ENCODE measurements around the gene KIAA1614.
A peak's percentile ranks its signal among the peaks of the same experiment; 100 is the strongest.

Gene KIAA1614

DNA sequence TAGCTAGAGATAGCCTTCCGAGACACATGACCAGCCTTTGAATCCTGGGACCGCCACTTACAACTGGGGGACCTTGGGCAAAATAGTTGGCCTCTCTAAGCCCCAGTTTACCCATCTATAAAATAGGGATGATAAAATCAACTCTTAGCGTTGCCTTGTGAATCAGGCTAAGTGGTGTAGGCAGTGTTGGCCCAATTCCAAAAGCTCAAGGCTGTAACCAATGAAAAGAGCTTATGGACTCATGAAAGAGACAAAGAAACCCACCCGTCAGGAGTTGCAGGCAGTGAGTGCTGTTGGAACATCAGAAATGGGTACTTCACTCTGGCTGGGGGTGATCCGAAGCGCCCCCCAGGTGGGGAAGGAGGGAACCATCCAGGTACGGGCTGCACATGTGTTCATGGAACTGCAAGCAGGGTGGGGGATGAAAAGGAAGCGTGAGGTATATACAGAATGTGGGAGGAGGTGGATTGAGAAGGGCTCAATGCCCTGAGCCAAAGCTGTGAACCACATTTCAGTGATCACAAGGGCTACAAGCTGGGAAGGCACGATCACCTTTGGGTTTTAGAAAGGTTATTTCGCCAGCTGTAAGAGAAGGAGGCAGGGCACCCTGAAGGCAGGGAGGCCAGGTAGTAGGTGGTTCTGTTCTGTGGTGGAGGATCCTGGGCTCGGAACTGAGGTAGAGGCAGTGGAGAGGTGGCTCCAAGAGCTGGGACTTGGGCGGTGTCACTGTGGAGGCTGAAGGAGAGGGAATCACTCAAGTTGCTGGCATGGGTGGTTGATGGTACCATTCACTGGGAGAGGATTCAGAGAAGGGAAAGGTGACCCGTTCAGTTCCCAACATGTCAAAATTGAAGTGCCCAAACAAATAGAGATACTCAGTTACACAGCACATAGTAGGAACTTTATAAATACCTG lies 11.4 kb upstream of the KIAA1614 start:
- Mint-ChIP-seq H3K27ac (no peak overlapping the region), H3K9me3 (no peaks in the 10 kb centered on the region), H3K27me3 (ENCODE audit: low read depth) (no peaks in the 10 kb centered on the region), H3K36me3 (ENCODE audit: low read depth) (no peaks in the 10 kb centered on the region), H3K4me3 (no peak overlapping the region), H3K4me1 (ENCODE audit: low read depth) (no peaks in the 10 kb centered on the region)

DNA sequence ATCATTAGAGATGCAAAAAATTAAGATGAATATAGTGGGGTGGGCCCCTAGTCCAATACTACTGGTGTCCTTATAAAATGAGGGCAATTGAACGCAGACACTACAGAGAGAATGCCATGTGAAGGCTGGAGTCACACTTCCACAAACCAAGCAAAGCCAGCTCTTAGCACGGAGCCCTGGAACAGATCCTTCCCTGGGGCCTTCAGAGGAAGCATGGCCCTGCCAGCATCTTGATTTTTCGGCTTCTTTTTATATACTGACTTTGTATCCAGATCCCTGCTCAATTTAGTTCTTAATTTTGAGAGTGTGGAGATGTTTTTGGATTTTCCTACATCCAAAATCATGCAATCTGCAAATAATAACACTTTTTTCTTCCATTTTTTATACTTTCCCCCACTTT lies 10.2 kb upstream of the KIAA1614 start:
- no peaks in the 10 kb centered on the region for H3K36me3 Mint-ChIP-seq (ENCODE audit: low read depth)
- H3K9me3 Mint-ChIP-seq = no peaks in the 10 kb centered on the region
- no peaks in the 10 kb centered on the region for H3K27me3 Mint-ChIP-seq (ENCODE audit: low read depth)
- H3K4me1 Mint-ChIP-seq (ENCODE audit: low read depth) = no peaks in the 10 kb centered on the region
- H3K4me3 Mint-ChIP-seq = no peak overlapping the region
- H3K27ac Mint-ChIP-seq = no peak overlapping the region

DNA sequence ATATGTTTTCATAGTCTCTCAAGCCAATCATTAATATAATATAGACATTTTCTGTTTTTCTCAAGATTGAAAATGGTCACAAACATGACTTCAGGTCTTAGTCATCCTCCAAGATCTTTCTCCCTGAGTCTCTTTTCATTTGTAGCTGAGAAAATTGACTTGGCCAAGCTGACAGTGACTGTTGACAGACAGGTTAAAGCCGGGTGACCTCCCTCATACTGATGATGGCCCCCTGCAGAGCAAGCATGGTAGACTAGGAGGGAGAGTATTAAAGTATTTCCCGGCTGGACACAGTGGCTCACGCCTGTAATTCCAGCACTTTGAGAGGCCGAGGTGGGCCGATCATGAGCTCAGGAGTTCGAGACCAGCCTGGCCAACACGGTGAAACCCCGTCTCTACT lies 6.8 kb upstream of the KIAA1614 start:
- H3K27ac Mint-ChIP-seq = no peak overlapping the region
- H3K27me3 Mint-ChIP-seq (ENCODE audit: low read depth) = no peaks in the 10 kb centered on the region
- H3K9me3 Mint-ChIP-seq = no peaks in the 10 kb centered on the region
- no peaks in the 10 kb centered on the region for H3K36me3 Mint-ChIP-seq (ENCODE audit: low read depth)
- H3K4me1 Mint-ChIP-seq (ENCODE audit: low read depth) = peaks cover 14% of the 10 kb centered on the region
- H3K4me3 Mint-ChIP-seq = no peak overlapping the region

DNA sequence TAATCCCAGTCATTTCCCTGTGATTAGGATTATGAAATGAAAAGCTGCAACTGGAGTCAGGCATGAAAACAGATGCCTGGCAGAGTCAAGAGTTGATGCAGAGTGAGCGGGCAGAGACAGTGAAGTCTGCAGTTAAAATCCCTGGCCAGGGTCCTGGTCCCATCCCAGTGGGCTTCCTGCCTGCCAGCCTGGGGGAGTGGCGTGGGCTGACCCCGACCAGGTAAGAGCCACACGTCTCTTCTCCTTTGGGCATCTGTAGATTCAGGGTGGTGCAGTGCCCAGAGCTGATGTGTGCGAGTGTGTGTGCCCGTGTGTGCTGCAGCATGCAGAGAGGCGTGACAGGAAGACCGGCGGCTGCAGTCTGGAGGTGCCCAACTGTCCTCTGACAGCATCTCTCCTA lies 6.2 kb upstream of the KIAA1614 start:
- no peaks in the 10 kb centered on the region for H3K9me3 Mint-ChIP-seq
- H3K27ac Mint-ChIP-seq = no peak overlapping the region
- no peak overlapping the region for H3K4me3 Mint-ChIP-seq
- peaks cover 5% of the 10 kb centered on the region for H3K27me3 Mint-ChIP-seq (ENCODE audit: low read depth)
- H3K36me3 Mint-ChIP-seq (ENCODE audit: low read depth) = no peaks in the 10 kb centered on the region
- H3K4me1 Mint-ChIP-seq (ENCODE audit: low read depth) = peaks cover 14% of the 10 kb centered on the region

DNA sequence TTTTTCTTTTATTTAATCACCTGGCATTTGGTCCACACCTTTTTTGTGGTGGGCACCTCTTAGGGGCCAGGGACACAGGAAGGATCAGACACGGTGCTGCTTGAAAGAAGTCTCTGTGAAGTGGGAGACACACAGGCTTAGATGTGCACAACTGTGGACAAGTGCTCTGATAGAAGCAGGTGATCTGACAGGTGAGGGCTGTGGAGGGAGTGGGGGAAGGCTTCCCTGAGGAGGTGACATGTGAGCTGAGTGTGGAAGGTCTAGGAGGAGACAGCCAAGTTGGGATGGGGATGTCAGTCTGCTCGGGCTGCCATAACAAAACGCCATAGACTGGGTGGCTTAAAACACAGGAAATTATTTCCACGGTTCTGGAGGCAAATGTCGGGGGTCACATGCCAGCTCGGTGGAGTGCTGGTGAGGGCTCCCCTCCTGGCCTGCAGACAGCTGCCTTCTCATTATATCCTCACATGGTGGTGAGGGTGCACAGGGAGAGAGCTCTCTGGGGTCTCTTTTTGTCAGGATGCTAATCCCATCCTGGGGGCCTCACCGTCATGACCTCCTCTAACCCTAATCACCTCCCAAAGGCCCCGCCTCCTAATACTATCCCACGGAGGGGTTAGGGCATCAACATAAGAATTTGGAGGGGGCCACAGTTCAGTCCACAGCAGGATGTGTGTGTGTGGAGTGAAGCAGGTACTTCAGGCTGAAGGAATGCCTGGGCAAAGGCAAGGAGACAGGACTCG lies 5.2 kb upstream of the KIAA1614 start:
- Mint-ChIP-seq H3K36me3 (ENCODE audit: low read depth) (no peaks in the 10 kb centered on the region), H3K27me3 (ENCODE audit: low read depth) (peaks cover 11% of the 10 kb centered on the region), H3K9me3 (no peaks in the 10 kb centered on the region), H3K4me3 (no peak overlapping the region), H3K27ac (no peak overlapping the region), H3K4me1 (ENCODE audit: low read depth) (peaks cover 17% of the 10 kb centered on the region)

DNA sequence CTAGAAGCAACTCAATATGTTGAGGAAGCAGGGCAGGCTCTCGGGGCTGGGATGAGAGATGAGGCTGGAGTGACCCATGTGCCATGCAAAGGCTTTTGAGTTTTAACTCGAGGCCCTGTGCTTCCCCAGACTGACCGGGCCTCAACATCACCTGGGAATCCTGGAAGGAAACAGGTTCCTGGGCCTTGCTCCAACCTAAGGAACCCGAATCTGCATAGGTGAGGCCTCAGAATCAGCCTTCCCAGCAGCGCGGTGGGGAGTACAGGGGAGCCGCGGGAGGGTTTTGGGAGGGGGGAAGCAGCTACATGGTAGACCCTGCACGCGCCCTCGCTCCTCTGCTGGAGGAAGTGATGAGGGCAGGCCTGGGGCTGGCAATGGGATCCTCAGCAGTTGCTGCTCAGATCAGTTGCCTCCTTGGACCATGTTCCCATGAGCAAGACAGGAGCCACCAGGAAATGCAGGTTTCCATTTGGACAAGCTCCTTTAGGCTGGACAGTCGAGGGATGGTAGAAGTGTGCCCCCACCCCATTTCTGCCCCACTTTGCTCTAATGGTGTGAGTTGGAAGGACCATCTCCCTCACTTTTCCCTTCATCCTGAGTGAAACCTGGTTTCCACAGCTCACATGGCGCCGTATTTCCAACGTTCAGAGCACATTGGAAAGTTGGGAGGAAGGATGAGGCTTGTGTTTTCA lies 4.5 kb upstream of the KIAA1614 start:
- H3K36me3 Mint-ChIP-seq (ENCODE audit: low read depth) = no peaks in the 10 kb centered on the region
- peaks cover 17% of the 10 kb centered on the region for H3K4me1 Mint-ChIP-seq (ENCODE audit: low read depth)
- H3K27ac Mint-ChIP-seq = no peak overlapping the region
- H3K9me3 Mint-ChIP-seq = no peaks in the 10 kb centered on the region
- peaks cover 12% of the 10 kb centered on the region for H3K27me3 Mint-ChIP-seq (ENCODE audit: low read depth)
- no peak overlapping the region for H3K4me3 Mint-ChIP-seq

DNA sequence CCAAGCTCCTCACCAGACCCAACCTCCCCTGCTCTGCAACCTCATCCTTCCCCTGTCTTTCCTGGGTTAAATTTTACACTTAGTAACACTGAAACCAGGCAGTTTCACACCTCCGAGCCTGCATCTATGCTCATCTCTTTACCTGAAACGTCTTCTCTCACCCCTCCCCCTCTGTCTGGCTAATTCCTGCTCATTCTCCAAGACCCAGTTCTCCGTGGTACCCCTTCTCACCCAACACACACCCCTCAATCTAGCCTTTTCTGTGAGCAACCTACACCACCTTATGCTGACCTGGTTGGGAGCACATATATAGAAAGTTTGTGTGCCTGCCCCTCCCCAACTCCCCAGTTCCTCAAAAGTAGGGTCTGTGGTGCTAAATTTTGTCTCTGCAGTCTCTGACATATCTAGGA lies 3.7 kb upstream of the KIAA1614 start:
- Mint-ChIP-seq H3K4me3 (peak overlapping the region; percentile 10), H3K4me1 (ENCODE audit: low read depth) (peaks cover 17% of the 10 kb centered on the region), H3K36me3 (ENCODE audit: low read depth) (no peaks in the 10 kb centered on the region), H3K27ac (no peak overlapping the region), H3K27me3 (ENCODE audit: low read depth) (peaks cover 19% of the 10 kb centered on the region), H3K9me3 (no peaks in the 10 kb centered on the region)

DNA sequence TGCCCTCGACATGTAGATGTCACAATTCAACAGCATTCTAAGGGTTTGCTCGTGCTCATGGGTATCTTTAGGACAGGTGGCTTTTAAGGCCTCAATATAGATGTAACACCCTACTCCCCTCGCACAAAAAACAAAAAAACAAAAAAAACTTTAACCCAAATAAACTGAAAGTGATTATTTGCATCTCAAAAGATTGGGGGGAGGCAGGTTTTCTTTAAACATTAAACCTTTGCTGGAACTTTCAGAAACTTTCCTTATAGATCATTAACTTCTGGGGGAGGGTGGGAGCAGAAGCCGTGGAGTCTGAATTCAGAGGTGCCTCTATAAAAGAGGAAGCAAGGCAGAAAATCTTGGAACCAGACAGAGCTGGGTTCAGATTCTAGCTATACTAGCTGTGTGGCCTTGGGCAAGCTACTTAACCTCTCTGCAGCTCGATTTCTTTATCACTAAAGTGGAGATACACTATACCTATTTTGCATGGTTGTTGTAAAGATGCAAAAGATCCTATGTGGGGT lies 3.2 kb upstream of the KIAA1614 start:
- peaks cover 17% of the 10 kb centered on the region for H3K4me1 Mint-ChIP-seq (ENCODE audit: low read depth)

DNA sequence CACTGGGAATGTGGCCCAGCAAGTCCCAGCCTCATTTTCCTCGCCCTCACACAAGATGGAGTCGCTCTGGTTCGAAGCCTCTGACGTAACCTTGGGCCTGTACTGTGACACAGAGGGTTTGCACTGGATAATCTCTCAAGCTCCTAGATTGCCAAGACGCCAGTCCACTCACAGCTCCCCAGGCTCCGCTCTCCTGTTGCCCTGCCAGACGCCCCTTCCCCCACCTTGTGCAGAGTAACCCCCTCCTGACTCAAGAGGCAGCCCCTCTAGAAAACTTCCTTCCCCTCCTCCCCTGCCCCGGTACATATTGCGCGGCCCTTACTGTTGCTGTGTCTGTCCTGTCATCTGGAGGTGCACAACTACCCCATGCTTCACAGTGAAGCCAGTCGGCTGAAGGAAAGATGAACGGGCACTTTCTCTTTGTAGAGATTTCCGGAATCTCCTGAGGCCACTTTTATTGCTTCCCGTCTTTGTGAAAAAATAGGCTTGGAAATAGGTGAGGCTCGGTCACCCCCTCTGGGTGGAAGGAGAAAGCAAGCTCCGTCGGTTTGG lies 981 bp upstream of the KIAA1614 start:
- Mint-ChIP-seq H3K27ac (no peak overlapping the region), H3K4me1 (ENCODE audit: low read depth) (peaks cover 17% of the 10 kb centered on the region), H3K9me3 (no peaks in the 10 kb centered on the region), H3K36me3 (ENCODE audit: low read depth) (no peaks in the 10 kb centered on the region), H3K27me3 (ENCODE audit: low read depth) (peaks cover 33% of the 10 kb centered on the region), H3K4me3 (peak overlapping the region; percentile 42)

More for the DNA sequence above, 3.2 kb upstream of the KIAA1614 start:
- no peaks in the 10 kb centered on the region for H3K36me3 Mint-ChIP-seq (ENCODE audit: low read depth)
- H3K9me3 Mint-ChIP-seq = no peaks in the 10 kb centered on the region
- H3K4me3 Mint-ChIP-seq = no peak overlapping the region
- H3K27me3 Mint-ChIP-seq (ENCODE audit: low read depth) = peaks cover 23% of the 10 kb centered on the region
- H3K27ac Mint-ChIP-seq = no peak overlapping the region

DNA sequence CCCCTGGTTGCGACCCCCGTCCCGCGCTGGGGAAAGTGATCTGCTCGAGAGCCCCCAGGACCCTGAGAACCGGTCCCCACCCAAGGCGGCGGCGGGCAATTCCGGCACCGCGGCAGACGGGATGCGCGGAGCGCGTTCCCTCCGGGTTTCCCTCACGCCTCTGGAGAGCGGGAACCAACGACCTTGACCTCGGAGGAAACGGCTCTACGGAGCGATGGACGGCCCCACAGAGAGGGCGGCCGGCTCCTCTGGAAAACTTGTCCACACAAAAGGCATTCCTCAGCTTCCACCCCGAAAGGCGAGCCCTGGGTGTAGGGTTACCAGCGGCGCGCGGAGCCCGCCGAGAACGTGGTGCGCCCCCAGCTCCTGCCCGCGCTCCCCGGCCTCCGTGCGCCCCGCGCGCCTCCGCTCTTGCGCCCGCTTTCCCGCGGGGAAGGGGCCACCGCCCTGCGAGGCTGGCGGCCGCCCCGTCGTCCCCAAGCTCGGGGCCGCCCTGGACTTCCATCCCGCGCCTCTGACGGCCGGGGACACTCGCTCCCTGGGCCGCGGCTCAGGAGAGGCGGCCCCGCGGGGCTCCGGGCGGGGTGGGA lies 391 bp upstream of the KIAA1614 start:
- peaks cover 17% of the 10 kb centered on the region for H3K4me1 Mint-ChIP-seq (ENCODE audit: low read depth)
- peak overlapping the region; percentile 42 for H3K4me3 Mint-ChIP-seq
- H3K9me3 Mint-ChIP-seq = no peaks in the 10 kb centered on the region
- no peaks in the 10 kb centered on the region for H3K36me3 Mint-ChIP-seq (ENCODE audit: low read depth)
- no peak overlapping the region for H3K27ac Mint-ChIP-seq
- H3K27me3 Mint-ChIP-seq (ENCODE audit: low read depth) = peaks cover 33% of the 10 kb centered on the region

DNA sequence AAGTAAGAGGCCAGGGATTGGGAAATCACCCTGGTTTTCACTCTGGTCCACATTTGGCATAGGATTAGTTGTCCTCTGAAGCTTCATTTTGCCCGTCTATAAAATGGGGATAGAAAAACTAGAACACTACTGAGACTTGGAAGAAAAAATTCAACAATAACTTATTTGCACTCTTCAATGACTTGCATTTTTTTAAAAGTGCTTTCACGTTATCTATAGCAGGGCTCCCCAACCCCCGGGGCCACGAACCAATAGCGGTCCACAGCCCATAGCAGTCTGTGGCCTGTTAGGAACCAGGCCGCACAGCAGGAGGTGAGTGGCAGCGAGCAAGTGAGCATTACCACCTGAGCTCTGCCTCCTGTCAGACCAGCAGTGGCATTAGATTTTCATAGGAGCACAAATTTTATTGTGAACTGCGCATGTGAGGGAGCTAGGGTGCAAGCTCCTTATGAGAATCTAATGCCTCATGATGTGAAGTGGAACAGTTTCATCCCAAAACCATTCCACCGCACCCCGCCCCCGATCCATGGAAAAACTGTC lies 2.8 kb downstream of the KIAA1614 start:
- H3K4me3 Mint-ChIP-seq = no peak overlapping the region
- peaks cover 4% of the 10 kb centered on the region for H3K4me1 Mint-ChIP-seq (ENCODE audit: low read depth)
- H3K9me3 Mint-ChIP-seq = no peaks in the 10 kb centered on the region
- H3K36me3 Mint-ChIP-seq (ENCODE audit: low read depth) = no peaks in the 10 kb centered on the region
- no peak overlapping the region for H3K27ac Mint-ChIP-seq
- H3K27me3 Mint-ChIP-seq (ENCODE audit: low read depth) = peaks cover 38% of the 10 kb centered on the region

DNA sequence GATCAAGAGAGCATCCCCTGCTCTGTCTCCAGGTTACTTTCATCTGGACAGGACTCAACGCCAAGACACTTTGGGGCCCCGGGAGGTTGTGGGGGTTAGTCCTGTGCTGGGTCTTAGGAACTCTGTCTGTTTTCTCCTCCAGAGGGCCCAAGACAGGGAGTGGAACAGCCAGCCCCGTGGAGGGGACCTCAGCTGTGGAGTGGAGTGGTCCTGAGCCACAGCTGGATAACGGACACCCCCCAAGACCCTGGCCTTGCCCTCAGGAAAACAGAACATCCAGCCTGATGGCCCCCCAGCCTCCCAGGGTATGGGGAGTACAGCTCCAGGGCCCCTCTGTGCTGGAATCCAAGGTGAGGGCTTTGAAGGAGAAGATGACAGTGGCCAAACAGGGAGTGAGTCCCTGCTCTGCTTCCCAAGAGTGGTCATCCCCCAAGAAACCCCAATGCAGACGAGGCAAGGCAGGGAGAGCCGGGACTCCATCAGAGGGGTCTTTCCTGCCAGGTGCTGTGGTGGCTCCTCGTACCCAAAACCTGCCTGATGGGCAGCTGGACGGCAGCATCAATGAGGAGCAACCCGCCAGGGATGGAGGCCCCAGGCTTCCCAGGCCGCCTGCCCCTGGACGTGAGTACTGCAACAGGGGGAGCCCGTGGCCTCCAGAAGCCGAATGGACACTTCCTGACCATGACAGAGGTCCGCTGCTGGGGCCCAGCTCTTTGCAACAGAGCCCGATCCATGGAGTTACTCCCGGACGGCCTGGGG lies 3.5 kb downstream of the KIAA1614 start:
- Mint-ChIP-seq H3K27ac (no peak overlapping the region), H3K36me3 (ENCODE audit: low read depth) (no peaks in the 10 kb centered on the region), H3K4me3 (no peak overlapping the region), H3K9me3 (no peaks in the 10 kb centered on the region), H3K27me3 (ENCODE audit: low read depth) (peaks cover 37% of the 10 kb centered on the region), H3K4me1 (ENCODE audit: low read depth) (peaks cover 4% of the 10 kb centered on the region)

DNA sequence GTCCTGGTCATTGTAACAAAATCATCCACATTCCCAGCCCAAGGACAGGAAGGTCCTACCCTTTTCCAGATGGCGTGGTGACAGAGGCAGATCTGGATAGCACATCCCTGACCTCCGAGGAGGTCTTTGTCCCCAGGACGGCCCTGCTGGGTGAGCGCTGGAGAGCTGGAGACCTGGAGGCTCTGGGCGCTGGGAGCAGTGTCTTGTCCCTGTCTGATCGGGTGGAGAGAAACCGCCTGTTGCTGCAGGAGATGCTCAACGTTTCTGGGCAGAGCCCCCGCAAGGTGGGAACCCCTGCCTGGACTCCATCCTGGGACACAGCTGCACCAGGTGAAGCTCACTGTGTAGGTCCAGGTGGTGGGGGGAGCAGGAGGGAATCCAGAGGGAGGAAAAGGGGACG lies 4.1 kb downstream of the KIAA1614 start:
- no peak overlapping the region for H3K27ac Mint-ChIP-seq
- peaks cover 31% of the 10 kb centered on the region for H3K27me3 Mint-ChIP-seq (ENCODE audit: low read depth)
- peaks cover 2% of the 10 kb centered on the region for H3K4me1 Mint-ChIP-seq (ENCODE audit: low read depth)
- H3K4me3 Mint-ChIP-seq = no peak overlapping the region
- H3K9me3 Mint-ChIP-seq = no peaks in the 10 kb centered on the region
- H3K36me3 Mint-ChIP-seq (ENCODE audit: low read depth) = no peaks in the 10 kb centered on the region

Measured in T-helper 1 cell treated with Interleukin-12 subunit alpha and Interleukin-12 subunit beta and Interleukin-4 antibody, amounts not matched to agents 30 μg/mL and 1 μg/mL, for 36 hours (primary cell).